Trophoblast cell (in vitro differentiated cells and primary cell): ENCODE measurements around the gene PRR9.

Source experiments
- DNase-seq, 2 donors: peaks; one replicate each; pipeline ENCODE4 v3.0.0-alpha.2; 2016
- H2AFZ ChIP-seq: 2 replicates; pipeline ENCODE4 v1.6.1; 2013; ENCODE audit warnings: low read length, moderate library complexity, mild to moderate bottlenecking; ENCODE audit not compliant: insufficient read depth, poor library complexity
- H2AK5ac ChIP-seq: 2 replicates; pipeline ENCODE4 v1.6.1; 2013; ENCODE audit warnings: mild to moderate bottlenecking, low read length
- H2BK120ac ChIP-seq: 2 replicates; pipeline ENCODE4 v1.6.1; 2013; ENCODE audit warnings: low read length, mild to moderate bottlenecking, moderate library complexity; ENCODE audit not compliant: insufficient read depth, poor library complexity
- H2BK12ac ChIP-seq: 2 replicates; pipeline ENCODE4 v1.6.1; 2013; ENCODE audit warnings: mild to moderate bottlenecking, low read length, moderate library complexity
- H2BK5ac ChIP-seq: 2 replicates; pipeline ENCODE4 v1.6.1; 2013; ENCODE audit warnings: low read length, low read depth, moderate library complexity, mild to moderate bottlenecking; ENCODE audit not compliant: poor library complexity
- H3K14ac ChIP-seq: 2 replicates; pipeline ENCODE4 v1.6.1; 2013; ENCODE audit warnings: mild to moderate bottlenecking, low read length
- H3K18ac ChIP-seq: 2 replicates; pipeline ENCODE4 v1.6.1; 2013; ENCODE audit warnings: mild to moderate bottlenecking, low read length
- H3K23ac ChIP-seq: 2 replicates; pipeline ENCODE4 v1.6.1; 2013; ENCODE audit warnings: low read length
- H3K27ac ChIP-seq: 2 replicates; pipeline ENCODE4 v1.5.1; 2013; ENCODE audit warnings: low read depth, mild to moderate bottlenecking, inconsistent platforms, low read length, moderate library complexity
- H3K27me3 ChIP-seq: 2 replicates; pipeline ENCODE4 v1.6.1; 2013; ENCODE audit warnings: inconsistent platforms, mild to moderate bottlenecking, low read length, moderate library complexity; ENCODE audit not compliant: insufficient read depth
- H3K36me3 ChIP-seq, 2 experiments: 1 replicate in 1 of 2; 2 replicates in 1 of 2; pipeline ENCODE4 v1.6.1; 2013; ENCODE audit warnings: low read length in 2 of 2, mild to moderate bottlenecking in 2 of 2, moderate library complexity in 1 of 2; ENCODE audit not compliant: insufficient read depth in 2 of 2, control insufficient read depth in 1 of 2
- H3K4ac ChIP-seq: 2 replicates; pipeline ENCODE4 v1.6.1; 2013; ENCODE audit warnings: low read depth, mild to moderate bottlenecking, low read length, moderate library complexity
- H3K4me1 ChIP-seq, 2 experiments: 1 replicate in 1 of 2; 2 replicates in 1 of 2; pipeline ENCODE4 v1.6.1; 2013; ENCODE audit warnings: low read length in 2 of 2, mild to moderate bottlenecking in 2 of 2, moderate library complexity in 1 of 2; ENCODE audit not compliant: insufficient read depth in 2 of 2, control insufficient read depth in 1 of 2
- H3K4me2 ChIP-seq: 2 replicates; pipeline ENCODE4 v1.6.1; 2013; ENCODE audit warnings: inconsistent platforms, mild to moderate bottlenecking, low read length, moderate library complexity
- H3K4me3 ChIP-seq: 2 replicates; pipeline ENCODE4 v1.5.1; 2013; ENCODE audit warnings: mild to moderate bottlenecking, low read depth, low read length, inconsistent platforms
- H3K79me1 ChIP-seq: one replicate; pipeline ENCODE4 v1.6.1; 2013; ENCODE audit warnings: low read length
- H3K79me2 ChIP-seq: 2 replicates; pipeline ENCODE4 v1.6.1; 2013; ENCODE audit warnings: low read length, mild to moderate bottlenecking; ENCODE audit not compliant: control insufficient read depth, insufficient read depth, poor library complexity
- H3K9ac ChIP-seq: 2 replicates; pipeline ENCODE4 v1.6.1; 2013; ENCODE audit warnings: mild to moderate bottlenecking, low read length
- H3K9me3 ChIP-seq: 2 replicates; pipeline ENCODE4 v1.6.1; 2013; ENCODE audit warnings: low read depth, mild to moderate bottlenecking, control low read depth, inconsistent platforms, low read length; ENCODE audit not compliant: insufficient read depth
- H4K12ac ChIP-seq: 2 replicates; pipeline ENCODE4 v1.6.1; 2013; ENCODE audit warnings: low read depth, mild to moderate bottlenecking, low read length, moderate library complexity
- H4K8ac ChIP-seq: 2 replicates; pipeline ENCODE4 v1.6.1; 2013; ENCODE audit warnings: low read depth, mild to moderate bottlenecking, low read length, moderate library complexity
- H4K91ac ChIP-seq: one replicate; pipeline ENCODE4 v1.6.1; 2013; ENCODE audit warnings: low read depth, mild to moderate bottlenecking, low read length, moderate library complexity
- WGBS: extraction: QIAGEN DNeasy Blood & Tissue Kit; methylation state at CpG from one replicate; pipeline ENCODE4 v1.1.7; 2013; ENCODE audit warnings: missing lambda C conversion rate; ENCODE audit not compliant: insufficient read length, insufficient coverage; ENCODE audit errors: extremely low coverage; 5-methylcytosine and 5-hydroxymethylcytosine counted together

The PRR9 gene

DNA sequence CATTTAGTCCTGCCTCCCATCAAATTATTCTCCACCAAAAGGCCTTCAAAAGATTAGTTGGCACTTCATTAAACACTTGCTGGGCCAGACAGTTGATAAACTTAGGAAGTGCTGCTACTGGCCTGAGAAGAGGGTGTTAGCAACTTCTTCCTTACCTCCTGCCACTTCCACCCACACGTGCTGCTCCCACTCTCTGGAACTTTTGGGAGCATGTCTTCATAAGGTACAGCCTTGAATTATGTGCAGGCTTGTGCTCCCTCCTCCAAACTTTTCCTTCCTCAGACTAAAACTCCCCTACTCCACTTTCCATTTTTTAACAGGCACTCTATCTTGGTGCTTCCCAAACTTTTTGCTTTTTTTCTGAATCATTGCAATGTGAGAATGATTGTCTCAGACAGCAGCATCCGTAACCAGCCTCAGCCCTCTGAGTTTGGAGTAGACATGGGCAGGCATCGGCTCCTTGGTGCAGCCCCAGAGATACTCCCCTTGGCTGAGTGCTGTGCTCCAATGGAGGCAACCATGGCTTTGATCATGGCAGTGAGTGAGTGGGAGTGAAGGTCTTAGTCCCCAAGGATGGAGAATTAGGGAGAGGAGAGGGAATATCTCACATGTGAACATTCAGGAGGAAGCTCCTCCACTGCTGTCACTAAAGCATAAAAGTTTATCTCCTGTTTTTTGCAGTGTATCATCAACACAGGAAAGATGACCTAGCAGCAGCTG lies 22.9 kb upstream of the PRR9 start:
- no peak overlapping the region for H3K18ac ChIP-seq
- no peaks in the 10 kb centered on the region for H3K79me2 ChIP-seq
- H4K91ac ChIP-seq: no peak overlapping the region
- no peak overlapping the region for H3K4ac ChIP-seq
- no peaks in the 10 kb centered on the region for H3K79me1 ChIP-seq
- H2BK5ac ChIP-seq: no peak overlapping the region
- H2AK5ac ChIP-seq: no peak overlapping the region
- WGBS: no CpG with 5 or more reads among the region's 3 CpGs
- no peaks in the 10 kb centered on the region for H3K27me3 ChIP-seq
- H3K9me3 ChIP-seq: peaks cover 2% of the 10 kb centered on the region
- H3K9ac ChIP-seq: no peak overlapping the region
- DNase-seq: no peak
- no peak overlapping the region for H3K4me2 ChIP-seq
- H2BK120ac ChIP-seq: no peak overlapping the region
- H4K8ac ChIP-seq: no peak overlapping the region
- no peak overlapping the region for H2AFZ ChIP-seq
- no peak overlapping the region for H3K27ac ChIP-seq
- H3K14ac ChIP-seq: no peak overlapping the region
- H3K36me3 ChIP-seq: no peaks in the 10 kb centered on the region
- no peak overlapping the region for H2BK12ac ChIP-seq
- H3K23ac ChIP-seq: no peak overlapping the region
- no peak overlapping the region for H4K12ac ChIP-seq
- no peak overlapping the region for H3K4me3 ChIP-seq
- H3K4me1 ChIP-seq: no peaks in the 10 kb centered on the region

DNA sequence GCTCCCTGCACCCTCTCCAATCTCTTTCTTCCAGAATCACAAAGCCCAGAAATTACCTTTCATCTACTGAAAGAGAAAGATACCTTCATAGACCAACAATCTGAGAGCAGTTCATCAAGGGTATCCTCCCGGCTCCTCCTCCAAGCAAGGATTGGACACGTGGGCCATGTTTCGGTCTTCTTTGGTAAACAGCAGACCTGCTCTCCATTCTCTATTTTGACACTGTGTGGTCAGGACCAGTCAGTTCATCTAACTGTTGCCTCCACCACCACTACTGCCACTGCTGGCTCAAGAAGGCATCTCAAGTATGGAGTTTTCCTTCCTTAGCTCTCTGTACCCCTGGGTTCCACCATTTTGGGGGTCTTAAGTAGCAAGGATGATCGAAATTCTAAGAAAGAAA lies 22.2 kb upstream of the PRR9 start:
- no peak for DNase-seq
- Histone ChIP-seq H3K36me3 (no peaks in the 10 kb centered on the region), H3K4me3 (no peak overlapping the region), H3K4me1 (no peaks in the 10 kb centered on the region), H3K79me2 (no peaks in the 10 kb centered on the region), H3K18ac (no peak overlapping the region), H3K79me1 (no peaks in the 10 kb centered on the region), H4K91ac (no peak overlapping the region), H2BK120ac (no peak overlapping the region), H3K9ac (no peak overlapping the region), H3K27ac (no peak overlapping the region), H3K14ac (no peak overlapping the region), H3K4me2 (no peak overlapping the region), H4K12ac (no peak overlapping the region), H2BK12ac (no peak overlapping the region), H3K4ac (no peak overlapping the region), H2AFZ (no peak overlapping the region), H3K9me3 (peaks cover 2% of the 10 kb centered on the region), H2BK5ac (no peak overlapping the region), H3K27me3 (no peaks in the 10 kb centered on the region), H3K23ac (no peak overlapping the region), H2AK5ac (no peak overlapping the region), H4K8ac (no peak overlapping the region)
- WGBS: no CpG with 5 or more reads among the region's 4 CpGs

DNA sequence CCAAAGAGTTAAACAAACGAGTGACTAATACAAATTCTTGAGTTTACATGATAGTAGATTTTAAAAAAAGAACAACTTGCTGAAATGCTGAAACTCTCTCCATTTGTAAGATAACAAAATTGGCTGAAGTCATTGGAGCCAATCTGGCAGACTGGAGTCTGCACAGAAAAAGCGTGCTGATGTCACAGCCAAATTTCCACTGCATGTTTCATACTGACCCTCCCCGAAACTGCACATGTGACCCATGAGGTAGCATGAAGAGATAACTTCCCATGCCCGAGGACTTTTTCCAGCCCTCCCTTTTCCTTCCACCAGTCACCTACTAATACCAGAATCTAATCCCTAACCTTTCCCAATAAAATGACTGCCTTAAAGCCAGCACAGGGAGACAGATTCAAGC lies 15.4 kb upstream of the PRR9 start:
- Histone ChIP-seq H2AK5ac (no peak overlapping the region), H3K23ac (no peak overlapping the region), H3K79me1 (no peaks in the 10 kb centered on the region), H4K12ac (no peak overlapping the region), H3K79me2 (no peaks in the 10 kb centered on the region), H2BK12ac (no peak overlapping the region), H3K36me3 (no peaks in the 10 kb centered on the region), H3K27ac (no peak overlapping the region), H3K27me3 (no peaks in the 10 kb centered on the region), H2AFZ (no peak overlapping the region), H3K4me2 (no peak overlapping the region), H3K18ac (no peak overlapping the region), H2BK5ac (no peak overlapping the region), H3K4ac (no peak overlapping the region), H3K9ac (no peak overlapping the region), H3K4me1 (no peaks in the 10 kb centered on the region), H3K14ac (no peak overlapping the region), H3K9me3 (peaks cover under 1% of the 10 kb centered on the region), H2BK120ac (no peak overlapping the region), H4K91ac (no peak overlapping the region), H4K8ac (no peak overlapping the region), H3K4me3 (no peak overlapping the region)
- DNase-seq: no peak
- no CpG with 5 or more reads among the region's 4 CpGs for WGBS

DNA sequence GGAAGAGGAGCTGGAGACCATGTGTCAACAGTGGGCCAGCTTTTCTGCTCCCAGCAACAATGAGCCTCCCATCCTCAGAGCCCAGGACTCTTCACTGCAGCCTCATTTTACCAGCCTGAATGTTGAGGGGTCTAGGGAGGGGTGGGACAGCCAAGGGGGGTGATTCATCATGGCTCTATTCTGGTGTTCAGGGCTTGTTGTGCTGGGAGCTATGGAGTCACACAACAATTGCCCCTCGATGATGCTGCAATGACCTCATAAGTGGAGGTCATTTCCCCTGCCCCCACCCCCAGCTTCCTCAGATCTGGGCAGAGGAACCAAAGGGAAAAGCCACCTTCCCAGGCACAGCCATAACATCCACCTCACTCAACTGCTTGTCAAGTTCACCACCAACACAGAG lies 14.3 kb upstream of the PRR9 start, which contains the start of gene LELP1:
LELP1 (plus strand) TSS at position 301 of the 400 bp plus-strand sequence. CDS start 1,278 bp downstream, outside the sequence.
- no peaks in the 10 kb centered on the region for H3K36me3 ChIP-seq

More for the DNA sequence above, 14.3 kb upstream of the PRR9 start, which contains the start of gene LELP1:
- no peaks in the 10 kb centered on the region for H3K79me1 ChIP-seq
- H3K4me1 ChIP-seq: no peaks in the 10 kb centered on the region
- H3K4ac ChIP-seq: no peak within 1 kb of the TSS
- no peak within 1 kb of the TSS for H2BK120ac ChIP-seq
- H3K79me2 ChIP-seq: no peaks in the 10 kb centered on the region
- no peak within 1 kb of the TSS for H4K91ac ChIP-seq
- no peak within 1 kb of the TSS for H3K4me2 ChIP-seq
- H3K23ac ChIP-seq: no peak within 1 kb of the TSS
- H2BK12ac ChIP-seq: no peak within 1 kb of the TSS
- H2AK5ac ChIP-seq: no peak within 1 kb of the TSS
- H2BK5ac ChIP-seq: no peak within 1 kb of the TSS
- no peaks in the 10 kb centered on the region for H3K27me3 ChIP-seq
- no peak within 1 kb of the TSS for H4K12ac ChIP-seq
- H2AFZ ChIP-seq: no peak within 1 kb of the TSS
- no peaks in the 10 kb centered on the region for H3K9me3 ChIP-seq
- no peak within 1 kb of the TSS for H3K4me3 ChIP-seq
- no peak within 1 kb of the TSS for H3K9ac ChIP-seq
- no peak within 1 kb of the TSS for H3K14ac ChIP-seq
- no CpG with 5 or more reads among the region's 1 CpG for WGBS
- H3K27ac ChIP-seq: no peak within 1 kb of the TSS
- no peak within 1 kb of the TSS for H3K18ac ChIP-seq
- DNase-seq: no peak
- no peak within 1 kb of the TSS for H4K8ac ChIP-seq
